Stimulated activated naive CD8-positive, alpha-beta T cell treated with anti-CD3 and anti-CD28 coated beads, Interleukin-15, amount 100 ng/mL, for 72 hours (primary cell): ENCODE results near the gene AKT2.
A peak's percentile ranks its signal among the peaks of the same experiment; 100 is the strongest.
"Not testable (repeated sequence)": the region's sequence is repeated elsewhere in the genome, so short reads cannot be mapped to it uniquely, and the experiment has no call there.

Experiments
- ATAC-seq: fragments of 150-1000 bp; cut with Tn5 transposase; 2 replicates; pipeline ENCODE4 v1.10.0; 2021; ENCODE audit warnings: mild to moderate bottlenecking, moderate library complexity
- DNase-seq, 2 donors: peaks; one replicate each; pipeline ENCODE4 v3.0.0; 2021 to 2022
- H3K27ac Mint-ChIP-seq, 2 donors: one replicate each; pipeline ENCODE4 v1.8.0; 2022; ENCODE audit warnings: mild to moderate bottlenecking in 2 of 2, mixed read lengths in 2 of 2, moderate library complexity in 2 of 2
- H3K27me3 Mint-ChIP-seq: one replicate; pipeline ENCODE4 v1.8.0; 2022; ENCODE audit warnings: mixed read lengths
- H3K4me1 Mint-ChIP-seq: one replicate; pipeline ENCODE4 v1.8.0; 2022; ENCODE audit warnings: mild to moderate bottlenecking, mixed read lengths
- H3K4me3 Mint-ChIP-seq, 2 donors: one replicate each; pipeline ENCODE4 v1.8.0; 2022; ENCODE audit warnings: mild to moderate bottlenecking in 2 of 2, mixed read lengths in 2 of 2, moderate library complexity in 1 of 2
- H3K9me3 Mint-ChIP-seq, 2 donors: one replicate each; pipeline ENCODE4 v1.8.0; 2022; ENCODE audit warnings: mixed read lengths in 2 of 2

Gene AKT2

DNA sequence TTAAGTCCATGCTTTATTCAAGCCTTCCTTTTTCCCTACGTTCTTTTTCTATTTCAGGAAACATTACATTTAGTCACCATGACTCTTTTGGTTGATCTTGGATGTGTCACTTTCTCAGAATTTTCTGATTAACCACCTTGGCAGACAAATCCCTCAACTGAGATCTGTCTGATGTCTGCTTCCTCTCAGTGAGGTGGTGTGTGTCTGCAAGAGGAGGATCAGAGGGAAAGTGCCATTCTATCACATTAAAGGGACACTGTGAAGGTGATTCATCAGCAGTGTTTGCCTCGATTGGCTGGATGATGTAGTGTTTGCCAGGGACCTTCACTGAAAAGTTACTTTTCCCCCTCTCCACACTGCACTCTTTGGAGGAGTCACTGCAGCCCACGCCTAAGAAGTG lies 55.7 kb downstream of the AKT2 start:
- no peak overlapping the region for H3K4me3 Mint-ChIP-seq
- H3K27me3 Mint-ChIP-seq: peaks cover 41% of the 10 kb centered on the region
- ATAC-seq: peak; percentile 55

DNA sequence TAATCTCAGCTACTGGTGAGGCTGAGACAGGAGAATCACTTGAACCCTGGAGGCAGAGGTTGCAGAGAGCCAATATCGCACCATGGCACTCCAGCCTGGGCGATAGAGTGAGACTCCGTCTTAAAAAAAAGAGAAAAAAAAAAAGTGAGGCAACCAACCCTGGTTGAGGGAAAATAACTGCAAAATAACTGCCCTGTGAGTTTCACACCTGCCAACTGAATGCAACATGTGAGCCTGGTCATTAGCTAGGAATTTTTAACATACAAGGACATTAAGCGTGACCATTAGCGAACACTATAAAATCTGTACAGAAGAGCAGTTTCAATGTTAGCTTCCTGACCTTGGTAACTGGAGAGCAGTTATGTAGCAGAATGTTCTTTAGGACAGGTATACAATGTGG lies 56.3 kb downstream of the AKT2 start:
- peaks cover 47% of the 10 kb centered on the region for H3K27me3 Mint-ChIP-seq
- DNase-seq (no peak), ATAC-seq (no peak)
- peaks cover 49% of the 10 kb centered on the region for H3K4me1 Mint-ChIP-seq
- no peak overlapping the region for H3K4me3 Mint-ChIP-seq
- no peak overlapping the region for H3K27ac Mint-ChIP-seq
- H3K9me3 Mint-ChIP-seq: no peaks in the 10 kb centered on the region

More for the DNA sequence above, 55.7 kb downstream of the AKT2 start:
- H3K27ac Mint-ChIP-seq: no peak overlapping the region
- no peaks in the 10 kb centered on the region for H3K9me3 Mint-ChIP-seq
- DNase-seq: no peak
- H3K4me1 Mint-ChIP-seq: peaks cover 48% of the 10 kb centered on the region

DNA sequence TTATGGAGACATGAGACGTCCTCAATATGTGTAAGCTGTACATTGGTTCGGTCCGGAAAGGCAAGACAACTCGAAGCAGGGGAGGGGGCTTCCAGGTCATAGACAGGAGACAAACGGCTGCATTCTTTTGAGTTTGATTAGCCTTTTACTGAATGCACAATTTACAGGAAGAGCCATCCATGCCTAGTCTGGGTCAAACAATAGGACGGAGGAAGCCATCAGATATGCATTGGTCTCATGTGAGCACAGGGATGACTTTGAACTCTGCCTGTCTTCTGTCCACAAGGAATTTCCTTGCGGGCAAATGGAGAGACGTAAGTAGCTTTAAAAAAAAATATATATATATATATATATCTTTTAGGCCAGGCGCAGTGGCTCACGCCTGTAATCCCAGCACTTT lies 56.8 kb downstream of the AKT2 start:
- ATAC-seq (no peak), DNase-seq (no peak)
- no peak overlapping the region for H3K4me3 Mint-ChIP-seq
- H3K27me3 Mint-ChIP-seq: peaks cover 52% of the 10 kb centered on the region
- H3K9me3 Mint-ChIP-seq: no peaks in the 10 kb centered on the region
- H3K4me1 Mint-ChIP-seq: peaks cover 49% of the 10 kb centered on the region
- H3K27ac Mint-ChIP-seq: no peak overlapping the region

DNA sequence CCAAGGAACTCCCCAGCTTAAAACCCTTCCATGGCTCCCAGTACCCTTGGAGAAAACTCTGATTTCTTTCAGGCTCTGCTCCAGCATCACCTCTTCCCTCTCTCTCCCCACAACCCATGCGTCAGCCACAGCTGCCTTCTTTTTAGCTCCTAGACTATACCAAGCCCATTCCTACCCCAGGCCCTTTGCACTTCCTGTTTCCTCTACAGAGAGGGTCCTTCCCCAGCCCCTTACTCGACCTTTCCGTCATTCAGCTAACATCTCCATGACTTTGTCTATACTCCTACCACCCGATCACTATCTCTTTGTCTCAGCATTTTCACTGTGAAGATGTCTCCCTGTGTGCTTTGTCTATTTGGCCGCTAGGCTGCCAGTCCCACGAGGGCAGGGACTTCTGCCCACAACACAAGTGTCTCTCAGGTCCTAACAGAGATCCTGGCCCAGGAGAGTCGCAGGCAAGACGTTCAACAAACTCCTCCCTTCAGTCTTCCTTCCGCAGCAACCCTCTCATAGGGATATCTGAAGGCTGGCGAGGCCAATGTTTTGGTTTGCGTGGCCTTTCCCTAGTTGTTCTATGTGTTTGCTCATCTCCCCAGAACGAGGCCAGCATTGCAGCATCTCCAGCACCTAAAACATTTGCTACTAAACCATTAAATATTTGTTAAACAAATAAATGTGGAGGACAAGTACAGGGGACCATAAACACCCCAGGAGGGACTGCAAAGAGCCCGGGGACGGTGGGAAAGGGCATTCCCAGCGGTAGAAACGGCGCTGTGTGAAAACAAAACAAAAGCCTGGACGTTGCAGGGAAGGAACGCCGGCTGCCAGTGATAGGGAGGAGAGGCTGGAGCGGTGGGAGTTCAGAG lies 59.5 kb downstream of the AKT2 start:
- Mint-ChIP-seq H3K4me3 (peak overlapping the region; percentile 60 to 78), H3K27ac (peak overlapping the region in 1 of 2 donors; percentile 60), H3K9me3 (peaks cover 5 to 6% of the 10 kb centered on the region in 2 donors), H3K27me3 (peaks cover 77% of the 10 kb centered on the region), H3K4me1 (peaks cover 54% of the 10 kb centered on the region)
- DNase-seq: no peak
- no peak for ATAC-seq

DNA sequence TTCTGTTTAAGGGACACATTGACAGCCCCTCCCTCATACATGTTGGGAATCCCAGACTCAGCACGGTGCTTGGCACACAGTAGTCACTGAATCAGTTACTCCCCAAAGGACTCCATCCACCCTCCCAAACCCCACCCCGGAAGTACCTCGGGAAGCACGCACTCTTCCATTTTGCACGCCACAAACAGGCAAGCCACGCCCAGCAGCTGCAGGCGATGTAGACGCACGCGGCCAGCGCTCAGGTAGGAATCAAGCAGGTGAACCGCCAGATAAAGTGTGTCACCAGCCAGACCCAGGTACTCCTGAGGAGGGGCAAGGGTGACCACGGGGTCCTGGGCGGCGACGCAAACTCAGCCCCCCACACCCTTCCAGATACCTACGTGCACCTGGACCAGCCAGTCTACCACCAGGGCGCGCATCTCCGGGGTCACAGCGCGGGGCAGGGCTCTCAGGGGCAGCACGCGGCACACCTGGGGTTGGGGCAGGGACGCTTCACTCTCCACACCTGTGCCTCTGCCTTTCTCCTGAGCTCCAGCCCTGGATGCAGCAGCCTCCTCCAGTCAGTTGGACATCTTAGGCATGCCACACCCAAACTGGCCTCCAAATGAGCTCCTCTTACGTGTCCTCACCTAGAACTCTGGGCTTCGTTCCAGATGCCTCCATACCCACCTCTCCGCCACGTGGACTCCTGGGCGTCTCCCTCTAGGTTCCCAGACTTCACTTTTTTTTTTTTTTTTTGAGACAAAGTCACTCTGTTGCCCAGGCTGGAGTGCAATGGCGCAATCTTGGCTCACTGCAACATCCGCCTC lies 60.6 kb downstream of the AKT2 start:
- Mint-ChIP-seq H3K9me3 (peaks cover 5 to 6% of the 10 kb centered on the region in 2 donors), H3K27me3 (peaks cover 87% of the 10 kb centered on the region), H3K27ac (no peak overlapping the region), H3K4me1 (peaks cover 52% of the 10 kb centered on the region), H3K4me3 (peak overlapping the region in 1 of 2 donors; percentile 13)
- ATAC-seq: no peak
- no peak for DNase-seq

DNA sequence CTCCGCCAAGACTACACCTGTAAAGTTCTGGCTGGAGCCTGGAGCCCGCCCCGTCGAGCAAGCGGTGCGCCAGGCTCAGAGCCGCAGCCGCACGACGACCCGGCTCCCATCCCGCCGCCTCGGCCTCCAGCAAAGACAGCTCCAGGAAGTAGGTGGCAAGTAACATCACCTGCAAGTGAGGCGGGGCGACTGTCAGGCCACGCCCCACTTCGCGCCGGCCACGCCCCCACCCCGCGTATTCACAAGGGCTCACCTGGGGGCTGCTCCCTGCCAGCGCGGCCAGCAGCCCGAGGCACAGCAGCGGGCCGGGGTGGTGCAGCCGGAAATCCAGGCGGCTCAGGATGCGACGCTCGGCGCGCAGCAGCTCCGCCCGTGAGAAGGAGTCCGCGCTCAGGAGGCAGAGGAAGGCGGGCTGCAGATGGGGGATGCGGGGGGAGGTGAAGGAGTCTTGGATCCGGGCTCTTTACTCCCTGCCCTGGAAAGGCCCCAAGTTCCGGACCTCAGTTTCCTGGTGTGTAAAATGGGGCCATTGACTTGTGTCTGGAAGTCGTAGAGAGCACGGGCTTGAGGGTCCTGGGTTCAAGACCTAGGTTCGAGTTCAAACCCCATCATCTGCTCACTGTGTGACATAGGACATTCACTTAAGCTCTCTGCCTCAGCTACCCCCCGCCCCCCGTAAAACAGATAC lies 61.9 kb downstream of the AKT2 start:
- H3K9me3 Mint-ChIP-seq: peaks cover 5 to 6% of the 10 kb centered on the region in 2 donors
- peaks cover 52% of the 10 kb centered on the region for H3K4me1 Mint-ChIP-seq
- H3K27ac Mint-ChIP-seq: no peak overlapping the region
- H3K27me3 Mint-ChIP-seq: peaks cover 97% of the 10 kb centered on the region
- peak in 1 of 2 donors; percentile 40 for DNase-seq
- ATAC-seq: peak; percentile 29
- peak overlapping the region in 1 of 2 donors; percentile 4 for H3K4me3 Mint-ChIP-seq

DNA sequence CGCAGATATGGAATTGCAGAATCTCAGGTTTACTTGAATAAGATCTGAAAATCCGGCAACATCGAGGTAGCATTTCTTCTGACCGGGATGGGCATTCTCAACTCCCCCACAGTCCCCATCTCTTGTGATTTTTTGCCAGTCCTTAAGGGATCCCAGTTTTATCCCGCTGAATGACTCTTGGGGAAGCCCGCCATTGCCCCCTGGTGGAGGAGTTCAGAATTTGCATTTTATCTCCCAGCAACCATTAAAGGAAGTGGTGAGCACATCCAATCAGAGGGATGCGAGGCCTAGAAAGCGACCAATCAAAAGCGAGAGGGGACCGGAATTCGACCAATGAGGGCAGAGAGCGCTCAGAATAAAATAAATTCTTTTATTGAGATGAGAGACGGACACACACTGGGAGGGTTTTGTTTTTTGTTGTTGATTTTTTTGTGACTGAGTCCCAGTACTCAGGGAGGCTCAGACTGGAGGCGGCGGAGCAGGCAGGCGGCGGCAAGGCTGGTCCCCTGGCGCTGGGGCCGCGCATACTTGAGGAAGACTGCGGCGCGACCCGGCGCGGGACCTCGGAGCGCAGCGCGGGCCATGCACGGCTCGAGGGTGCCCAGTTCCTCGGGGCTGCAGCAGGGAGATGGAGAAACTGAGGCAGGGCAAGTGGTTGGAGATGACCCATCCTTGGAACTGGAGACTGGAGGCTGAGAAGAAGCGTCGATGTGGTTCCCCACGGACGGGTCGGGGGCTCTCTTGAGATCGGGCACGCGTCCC lies 63.1 kb downstream of the AKT2 start:
- Mint-ChIP-seq H3K4me1 (peaks cover 60% of the 10 kb centered on the region), H3K27ac (peak overlapping the region in 1 of 2 donors; percentile 72), H3K4me3 (peak overlapping the region; percentile 8 to 53), H3K9me3 (peaks cover 5 to 6% of the 10 kb centered on the region in 2 donors), H3K27me3 (peaks cover 97% of the 10 kb centered on the region)
- peak; percentile 74 for ATAC-seq
- peak; percentile 69 to 76 for DNase-seq

DNA sequence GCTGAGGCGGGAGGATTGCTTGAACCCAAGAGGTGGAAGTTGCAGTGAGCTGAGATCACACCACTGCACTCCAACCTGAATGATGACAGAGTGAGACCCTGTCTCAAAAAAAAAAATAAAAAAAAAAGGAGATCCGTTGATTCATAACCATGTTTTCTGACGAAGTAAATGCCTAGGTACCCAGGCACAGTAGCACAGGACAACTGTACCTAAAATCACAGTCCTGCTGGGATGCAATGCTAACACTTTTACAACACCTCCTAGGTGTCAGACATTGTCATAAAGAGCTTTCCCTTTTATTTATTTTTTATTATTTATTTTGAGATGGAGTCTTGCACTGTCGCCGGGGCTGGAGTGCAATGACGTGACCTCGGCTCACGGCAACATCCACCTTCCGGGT lies 64.5 kb downstream of the AKT2 start:
- no peak for ATAC-seq
- Mint-ChIP-seq H3K4me1 (peaks cover 55% of the 10 kb centered on the region), H3K9me3 (peaks cover 5 to 6% of the 10 kb centered on the region in 2 donors), H3K4me3 (no peak overlapping the region), H3K27ac (no peak overlapping the region), H3K27me3 (peaks cover 96% of the 10 kb centered on the region)
- no peak for DNase-seq

DNA sequence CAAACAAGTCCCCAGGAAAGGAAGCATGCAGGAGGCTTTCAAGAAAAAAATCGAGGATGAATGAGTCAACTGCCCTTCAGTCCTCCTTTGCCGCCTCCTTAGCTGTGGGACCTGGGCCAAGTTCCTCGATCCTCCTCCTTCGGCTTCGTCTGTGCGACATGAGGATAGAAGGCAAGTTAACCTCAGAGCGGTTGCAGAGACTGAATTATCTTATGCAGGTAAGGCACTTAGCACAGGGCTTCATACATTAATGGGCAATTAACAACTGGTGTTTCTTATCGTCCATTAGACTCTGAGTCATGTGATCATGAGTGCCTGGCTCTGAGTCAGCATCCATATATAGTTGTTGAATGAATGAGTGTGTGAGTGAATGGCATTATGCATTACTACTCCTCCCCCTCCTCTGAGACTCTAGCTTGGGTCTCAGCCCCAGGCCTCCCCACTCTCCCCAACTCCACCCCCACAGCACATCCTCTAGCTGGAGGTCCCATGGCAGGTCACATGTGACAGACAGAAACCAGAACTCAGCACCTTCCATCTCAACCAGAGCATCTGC lies 65.3 kb downstream of the AKT2 start:
- H3K4me3 Mint-ChIP-seq: no peak overlapping the region
- DNase-seq (no peak), ATAC-seq (peak; percentile 24)
- H3K9me3 Mint-ChIP-seq: peaks cover 5 to 6% of the 10 kb centered on the region in 2 donors
- H3K27me3 Mint-ChIP-seq: peaks cover 87% of the 10 kb centered on the region
- H3K4me1 Mint-ChIP-seq: peaks cover 47% of the 10 kb centered on the region
- H3K27ac Mint-ChIP-seq: no peak overlapping the region

DNA sequence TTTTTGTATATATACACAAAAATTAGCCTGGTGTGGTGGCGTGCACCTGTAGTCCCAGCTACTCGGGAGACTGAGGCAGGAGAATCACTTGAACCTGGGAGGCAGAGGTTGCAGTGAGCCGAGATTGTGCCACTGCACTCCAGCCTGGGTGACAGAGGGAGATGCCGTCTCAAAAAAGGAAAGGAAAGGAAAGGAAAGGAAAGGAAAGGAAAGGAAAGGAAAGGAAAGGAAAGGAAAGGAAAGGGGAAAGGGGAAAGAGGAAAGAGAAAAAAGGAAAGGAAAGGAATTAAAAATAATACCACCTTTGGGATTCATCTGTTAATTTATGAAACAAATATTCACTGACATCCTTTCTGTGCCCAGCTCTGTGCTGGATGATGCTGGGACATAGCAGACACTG lies 66.1 kb downstream of the AKT2 start:
- H3K27ac Mint-ChIP-seq, ATAC-seq, H3K9me3 Mint-ChIP-seq, H3K4me3 Mint-ChIP-seq, DNase-seq: not testable (repeated sequence)
- peaks cover 43% of the 10 kb centered on the region for H3K4me1 Mint-ChIP-seq
- H3K27me3 Mint-ChIP-seq: peaks cover 80% of the 10 kb centered on the region

DNA sequence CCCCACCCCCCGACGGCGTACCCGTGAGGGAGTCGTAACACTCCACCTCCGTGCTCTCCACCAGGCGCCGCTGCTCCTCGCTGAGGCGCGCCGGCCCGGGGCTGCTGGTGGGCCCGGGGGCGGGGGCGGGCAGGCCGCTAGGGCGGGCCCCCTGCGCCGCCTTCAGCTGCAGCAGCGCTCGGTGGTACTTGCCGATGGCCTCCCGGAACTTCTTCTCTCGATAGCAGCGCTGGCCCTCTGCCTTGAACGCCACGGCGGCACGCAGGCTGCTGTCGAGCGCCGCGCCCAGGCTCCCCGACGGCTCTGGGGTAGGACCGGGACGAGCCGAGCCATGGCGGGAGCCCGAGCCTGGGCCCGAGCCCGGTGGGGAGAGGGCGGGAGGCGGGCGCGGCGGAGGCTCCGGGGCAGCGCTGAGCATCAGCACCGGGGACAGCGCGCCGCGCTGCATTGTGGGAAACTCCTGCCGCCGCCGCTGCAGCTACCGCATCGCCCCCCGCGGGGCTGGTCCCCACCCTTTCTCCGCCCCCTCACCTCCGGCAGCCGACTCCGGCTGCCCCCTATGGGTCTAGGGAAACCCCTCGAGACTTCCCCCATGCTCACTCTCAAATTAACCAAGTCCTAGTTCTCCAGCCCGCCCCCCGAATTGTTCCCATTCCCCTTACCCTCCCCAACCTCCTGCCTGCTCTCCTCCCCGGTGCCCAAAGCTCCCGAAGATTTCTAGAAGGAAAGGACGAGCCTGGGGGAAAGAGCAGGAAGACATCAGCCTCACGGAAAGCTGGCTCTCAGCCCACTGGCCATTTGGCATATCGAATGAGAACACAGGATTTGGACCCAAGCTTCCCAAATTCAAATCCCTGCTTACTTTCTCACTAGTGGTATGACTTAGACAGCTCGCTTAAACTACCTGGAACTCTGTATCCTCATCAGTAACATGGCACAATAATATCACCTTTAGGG lies 66.9 kb downstream of the AKT2 start, which contains the start of gene TTC9B:
TSS of gene TTC9B (minus strand) at position 451 of the 957 bp plus-strand sequence. CDS start at position 448, 3 bp downstream.
- Mint-ChIP-seq H3K4me3 (peak within 1 kb of the TSS; percentile 46 to 49), H3K9me3 (peaks cover 5 to 6% of the 10 kb centered on the region in 2 donors), H3K4me1 (peaks cover 43% of the 10 kb centered on the region), H3K27me3 (peaks cover 72% of the 10 kb centered on the region), H3K27ac (peak within 1 kb of the TSS in 1 of 2 donors; percentile 85)
- ATAC-seq (peak; percentile 56), DNase-seq (peak; percentile 57 to 61)

DNA sequence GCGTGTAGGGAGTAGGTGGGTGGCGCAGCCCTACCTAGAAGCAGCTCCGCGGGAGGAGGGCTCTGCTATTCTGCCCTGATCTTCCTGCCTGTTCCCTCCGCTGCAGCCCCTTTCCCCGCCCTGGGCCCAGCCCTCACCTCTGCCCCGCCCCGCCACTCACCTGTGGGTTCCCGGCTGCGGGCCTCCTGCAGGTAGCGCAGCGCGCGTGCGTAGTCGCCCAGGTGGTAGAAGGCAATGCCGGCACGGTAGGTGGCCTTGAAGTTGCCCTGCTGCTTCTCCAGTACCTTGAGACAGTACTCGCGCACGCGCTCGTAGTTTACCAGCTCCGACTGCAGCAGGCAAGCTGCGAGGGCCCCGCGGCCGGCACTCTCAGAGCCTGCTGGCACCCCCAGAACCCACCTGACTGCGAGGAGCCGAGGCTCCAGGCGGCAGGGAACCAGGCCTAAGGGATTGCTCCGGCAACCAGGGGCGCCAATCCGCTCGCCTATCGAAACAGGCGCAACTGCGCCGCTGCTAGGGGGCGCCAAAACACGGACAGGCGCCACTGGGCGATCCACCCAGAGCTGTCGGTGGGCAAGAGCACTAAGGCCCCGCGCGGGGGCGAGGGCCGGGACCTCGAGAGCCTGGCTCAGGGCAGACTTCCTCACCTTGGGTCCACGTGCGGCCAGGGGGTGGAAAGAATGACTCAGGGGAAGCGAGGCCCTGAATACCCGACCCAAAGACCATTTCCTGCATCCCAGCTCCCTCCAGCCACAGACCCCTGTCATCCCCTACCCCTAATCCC lies 67.9 kb downstream of the AKT2 start:
- peaks cover 39% of the 10 kb centered on the region for H3K4me1 Mint-ChIP-seq
- H3K27me3 Mint-ChIP-seq: peaks cover 62% of the 10 kb centered on the region
- H3K4me3 Mint-ChIP-seq: peak overlapping the region; percentile 46 to 47
- peaks cover 3 to 5% of the 10 kb centered on the region in 2 donors for H3K9me3 Mint-ChIP-seq
- ATAC-seq (no peak), DNase-seq (peak; percentile 25 to 30)
- H3K27ac Mint-ChIP-seq: no peak overlapping the region

DNA sequence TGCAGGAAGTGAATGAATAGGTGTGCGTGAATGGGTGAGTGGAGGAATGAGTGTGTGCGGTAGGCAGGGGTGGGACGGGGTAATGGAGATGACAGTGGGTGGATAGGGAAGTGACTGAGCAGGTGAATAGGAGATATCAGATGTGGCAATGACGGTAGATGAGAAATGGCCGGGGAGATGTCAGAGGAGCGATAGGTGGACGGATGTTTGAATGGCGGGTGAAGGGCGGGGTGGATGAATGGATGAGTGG lies 68.4 kb downstream of the AKT2 start:
- Mint-ChIP-seq H3K27me3 (peaks cover 56% of the 10 kb centered on the region), H3K4me1 (peaks cover 34% of the 10 kb centered on the region), H3K9me3 (no peaks in the 10 kb centered on the region), H3K27ac (no peak overlapping the region), H3K4me3 (no peak overlapping the region)
- no peak for DNase-seq
- ATAC-seq: no peak
